PC-3 (cell line): ENCODE data around the gene ZMPSTE24.

ENCODE experiments used
- CTCF ChIP-seq: fragments of 300-600 bp; sonication (generic); conservative IDR thresholded peaks from 2 replicates; pipeline ENCODE4 v1.5.1; 2017; ENCODE audit warnings: antibody characterized with exemption, low read depth, mild to moderate bottlenecking, low read length
- EZH2 ChIP-seq: fragments of 300-600 bp; sonication (generic); IDR thresholded peaks from one replicate; pipeline ENCODE4 v1.6.1; 2017; ENCODE audit warnings: antibody characterized with exemption, mild to moderate bottlenecking, low read length; ENCODE audit not compliant: unreplicated experiment
- EZH2phosphoT487 ChIP-seq: fragments of 300-600 bp; sonication (generic); IDR thresholded peaks from 2 replicates; pipeline ENCODE4 v1.6.1; 2018; ENCODE audit warnings: mild to moderate bottlenecking, antibody characterized with exemption, low read length, borderline replicate concordance

GRCh38 chr1:40245686-40246085 is 12.3 kb upstream of the ZMPSTE24 start:
- no peak for TF ChIP-seq CTCF
- TF ChIP-seq EZH2 = no peak
- TF ChIP-seq EZH2phosphoT487 = no peak
